Stromal cell of bone marrow (primary cell): Measurements from ENCODE around the gene SLC24A4.
A peak's percentile ranks its signal among the peaks of the same experiment; 100 is the strongest.

ENCODE experiments used
- DNase-seq: peaks from one replicate; pipeline ENCODE4 v3.0.0-alpha.2; 2012; ENCODE audit warnings: low read depth

SLC24A4 gene

DNA sequence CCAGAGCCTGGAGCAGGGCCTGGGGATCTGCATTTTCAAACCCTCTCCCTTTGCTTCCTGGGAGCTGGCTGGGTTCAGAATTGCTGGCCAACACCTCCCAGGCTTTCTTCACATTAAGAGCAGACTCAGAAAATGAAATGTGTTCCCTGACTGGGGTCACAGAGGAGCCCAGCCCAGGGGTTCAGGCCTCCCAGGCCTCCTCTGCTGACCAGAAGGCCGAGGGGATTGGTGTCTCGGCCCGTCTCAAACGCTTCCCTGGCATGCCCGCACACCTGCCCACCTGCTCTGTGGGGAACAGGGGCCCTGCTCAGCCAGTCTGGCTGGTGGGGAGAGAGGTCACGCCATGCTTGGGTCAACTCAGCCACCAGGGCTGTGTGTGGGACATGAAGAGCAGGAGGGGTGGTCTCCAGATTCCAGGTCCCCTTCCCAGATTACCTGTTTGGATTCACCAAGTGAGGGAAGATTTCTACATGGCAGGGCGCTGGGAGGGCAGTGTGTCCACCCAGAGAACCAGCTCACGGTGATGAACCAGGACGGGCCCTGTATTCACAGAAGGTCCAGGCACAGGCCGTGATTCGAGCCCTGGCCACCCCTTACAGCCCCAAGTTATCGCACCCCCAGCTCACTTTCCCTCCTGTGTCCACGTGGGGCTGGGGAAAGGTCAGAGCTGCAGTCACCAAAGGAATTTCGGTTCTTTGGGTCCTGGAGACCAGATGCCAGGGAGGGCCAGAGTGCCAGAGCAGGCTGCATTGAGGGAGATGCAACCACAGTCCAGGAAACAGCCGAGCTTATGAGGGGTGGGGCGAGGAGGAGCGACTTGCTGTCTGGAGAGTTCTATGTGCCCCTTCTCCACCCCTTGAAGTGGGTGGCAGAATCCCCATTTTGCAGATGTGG lies 135.4 kb downstream of the SLC24A4 start:
- DNase-seq, result no peak

DNA sequence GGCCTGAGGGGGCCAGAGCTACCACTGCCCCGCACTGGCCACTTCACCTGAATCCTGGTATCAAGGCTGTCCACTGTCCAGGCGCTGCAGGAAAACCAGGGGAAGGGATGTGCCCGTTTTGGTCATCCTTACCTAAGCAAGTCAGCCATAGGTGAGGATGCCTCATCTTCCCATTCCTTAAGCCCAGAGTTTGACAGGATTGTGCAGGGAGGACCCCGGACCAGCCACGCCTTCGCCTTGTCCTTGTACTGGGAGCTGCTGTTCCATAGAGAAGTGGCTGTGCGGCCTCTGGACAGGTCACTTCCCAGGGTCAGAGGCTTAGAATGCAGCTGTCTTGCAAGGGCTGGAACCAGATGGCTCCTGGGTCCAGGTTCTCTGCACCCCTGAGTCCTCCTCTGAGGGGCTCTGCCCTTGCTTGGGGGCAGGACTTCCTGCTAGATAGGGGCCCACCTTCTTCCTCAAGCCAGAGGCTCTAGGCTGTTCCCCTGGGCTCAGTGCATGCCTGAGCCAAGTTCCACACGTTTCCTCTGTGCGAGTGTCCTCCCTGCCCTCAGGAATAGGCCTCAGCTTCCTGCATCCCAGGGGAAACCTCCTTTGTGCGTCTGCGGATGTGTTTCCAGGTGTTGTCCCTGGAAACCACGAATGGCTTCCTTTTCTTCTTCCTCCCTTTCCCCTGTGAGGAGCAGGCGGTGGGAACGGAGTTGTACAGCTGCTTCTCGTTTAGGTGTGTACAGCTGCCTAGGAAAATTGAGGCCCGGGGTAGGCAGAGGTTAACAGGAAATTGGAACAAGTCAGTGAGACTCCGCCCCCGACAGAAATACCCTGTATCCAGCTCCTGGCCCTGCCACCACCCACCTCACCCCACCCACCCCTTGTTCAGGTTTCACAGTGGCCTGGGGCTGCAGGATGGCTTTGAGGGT lies 136.3 kb downstream of the SLC24A4 start:
- no peak for DNase-seq

DNA sequence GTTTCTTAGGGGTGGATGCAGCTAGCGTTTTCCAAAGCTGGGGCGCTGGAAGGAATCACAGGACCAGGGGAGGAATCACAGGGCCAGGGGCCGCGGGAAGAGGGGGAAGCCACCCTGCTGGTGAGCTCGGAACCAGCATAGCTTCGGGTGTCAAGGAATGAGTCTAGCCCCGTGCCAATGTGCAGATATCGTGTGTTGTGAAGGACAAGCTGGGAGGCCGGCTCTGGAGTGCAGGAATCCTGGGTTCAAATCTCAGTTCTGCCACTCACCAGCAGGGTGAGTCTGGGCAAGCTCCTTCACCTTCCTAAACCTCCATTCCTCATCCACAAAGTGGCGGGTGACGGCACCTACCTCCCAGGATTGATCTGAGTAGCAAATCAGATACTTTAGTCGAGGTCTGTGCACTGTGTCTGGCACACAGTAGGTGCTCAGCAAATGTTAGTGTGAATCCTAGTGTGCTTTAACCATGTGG lies 137.0 kb downstream of the SLC24A4 start:
- no peak for DNase-seq

DNA sequence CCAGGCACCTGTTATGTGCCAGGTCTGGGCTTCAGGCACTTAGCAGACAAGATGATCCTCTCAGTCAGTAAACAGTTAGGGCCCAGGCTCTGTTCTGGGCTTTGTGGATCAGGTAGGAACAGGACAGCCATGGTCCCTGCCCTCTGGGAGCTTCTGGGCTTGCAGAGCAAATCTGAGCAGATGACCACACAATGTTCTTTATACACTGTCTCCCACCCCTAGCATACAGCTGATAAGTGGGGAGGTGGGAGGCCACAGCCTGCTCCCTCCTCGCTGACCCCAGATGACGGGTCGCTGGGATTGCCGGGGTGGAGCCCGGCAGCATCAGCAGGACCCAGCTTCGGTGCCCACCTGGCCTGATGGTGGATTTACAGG lies 137.6 kb downstream of the SLC24A4 start:
- no peak for DNase-seq

DNA sequence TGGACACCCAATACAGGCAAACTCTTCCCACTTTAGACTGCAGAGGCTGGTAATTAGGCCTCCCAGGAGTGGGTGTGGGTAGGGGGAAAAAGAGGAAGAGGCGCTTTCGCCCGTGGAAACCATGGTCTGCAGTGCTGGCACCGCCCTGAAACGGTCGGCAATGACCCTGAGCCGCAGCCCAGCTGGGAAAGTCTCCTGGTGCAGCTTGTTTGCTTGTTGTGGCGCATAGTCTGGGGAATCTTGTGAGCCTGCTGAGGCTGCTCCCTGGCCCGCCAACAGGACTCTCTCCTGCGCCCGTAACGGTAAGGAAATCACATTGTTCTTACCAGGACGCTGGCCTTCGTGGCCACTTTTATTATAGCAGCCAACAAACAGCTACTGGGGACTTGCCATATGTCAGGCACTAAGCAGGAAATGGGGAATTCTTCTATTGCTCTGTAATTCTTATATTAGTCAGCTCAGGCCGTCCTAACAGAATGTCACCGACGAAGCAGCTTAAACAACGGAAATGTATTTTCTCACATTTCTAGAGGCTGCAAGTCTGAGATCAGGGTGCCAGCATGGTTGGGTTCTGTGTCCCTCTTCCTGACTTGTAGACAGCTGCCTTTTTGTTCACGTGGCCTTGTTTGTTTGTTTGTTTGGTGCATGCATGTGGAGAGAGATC lies 138.1 kb downstream of the SLC24A4 start:
- no peak for DNase-seq

DNA sequence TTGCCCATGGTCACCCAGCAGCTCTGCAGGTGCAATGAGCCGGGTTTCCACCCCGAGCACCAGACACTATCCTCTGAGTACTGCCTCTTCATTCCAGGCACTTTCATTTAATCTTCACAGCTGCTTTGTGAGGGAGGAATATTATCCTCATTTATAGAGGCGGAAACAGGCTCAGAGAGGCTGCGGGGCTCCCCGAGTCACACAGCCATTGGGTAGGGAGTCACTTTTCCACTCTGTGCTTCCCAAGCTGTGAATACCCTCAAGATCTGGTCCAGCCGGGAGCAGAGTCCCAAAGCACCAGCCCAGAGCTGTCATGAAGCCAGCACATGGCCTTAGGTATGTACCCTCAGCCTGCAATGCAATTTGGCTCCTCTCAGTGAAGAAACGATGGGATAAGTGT lies 138.9 kb downstream of the SLC24A4 start:
- no peak for DNase-seq

DNA sequence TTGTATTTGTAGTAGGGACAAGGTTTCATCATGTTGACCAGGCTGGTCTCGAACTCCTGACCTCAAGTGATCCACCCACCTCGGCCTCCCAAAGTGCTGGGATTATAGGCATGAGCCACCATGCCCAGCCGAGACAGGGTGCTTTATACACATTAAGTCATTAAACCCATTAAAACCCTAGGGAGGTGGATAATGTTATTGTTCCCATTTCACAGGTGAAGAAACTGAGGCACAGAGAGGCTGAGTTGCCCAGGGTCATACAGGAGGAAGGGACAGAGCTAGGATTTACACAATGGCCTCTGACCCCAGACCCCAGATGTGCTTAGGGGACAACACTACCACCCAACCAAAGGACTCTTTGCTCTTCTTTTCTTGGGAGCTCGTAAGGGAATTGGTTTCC lies 139.6 kb downstream of the SLC24A4 start:
- no peak for DNase-seq

DNA sequence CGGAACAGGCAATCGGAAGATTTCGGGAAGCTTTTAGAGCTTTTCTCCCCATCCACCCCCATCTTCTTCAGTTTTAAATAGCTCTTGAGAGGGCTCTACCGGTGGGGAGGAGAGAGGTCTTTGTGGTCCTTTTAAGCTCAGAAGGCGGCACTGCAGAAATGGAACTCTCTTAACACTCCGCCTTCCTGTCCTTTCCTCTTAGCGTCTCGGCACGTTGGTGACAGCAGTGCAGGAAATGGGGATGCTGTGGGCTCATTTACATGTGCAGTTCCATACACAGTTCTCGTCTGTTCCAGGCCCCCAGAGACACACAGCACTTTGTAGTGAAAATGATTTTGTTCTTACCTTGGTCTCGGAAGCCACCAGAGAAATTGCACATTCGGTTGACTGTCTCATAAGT lies 140.2 kb downstream of the SLC24A4 start:
- DNase-seq, result no peak

DNA sequence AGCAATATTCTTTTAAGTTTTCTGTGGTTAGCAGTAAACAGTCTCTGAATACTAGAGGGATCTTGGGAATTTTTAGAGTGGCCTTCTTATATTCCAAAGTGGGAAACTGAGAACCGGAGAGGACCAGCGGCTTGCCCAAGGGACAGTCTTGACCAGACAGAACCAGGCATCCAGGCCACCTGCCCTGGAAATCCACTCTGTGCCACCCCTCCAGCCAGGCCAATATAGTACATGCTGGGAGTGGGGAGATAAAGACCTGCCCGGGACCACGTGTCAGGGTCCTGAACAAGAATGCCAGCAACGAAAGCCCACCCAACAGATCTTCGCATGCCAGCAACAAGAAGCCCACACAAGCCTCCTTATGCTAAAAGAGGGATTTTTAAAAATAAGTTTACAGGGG lies 141.2 kb downstream of the SLC24A4 start:
- no peak for DNase-seq

DNA sequence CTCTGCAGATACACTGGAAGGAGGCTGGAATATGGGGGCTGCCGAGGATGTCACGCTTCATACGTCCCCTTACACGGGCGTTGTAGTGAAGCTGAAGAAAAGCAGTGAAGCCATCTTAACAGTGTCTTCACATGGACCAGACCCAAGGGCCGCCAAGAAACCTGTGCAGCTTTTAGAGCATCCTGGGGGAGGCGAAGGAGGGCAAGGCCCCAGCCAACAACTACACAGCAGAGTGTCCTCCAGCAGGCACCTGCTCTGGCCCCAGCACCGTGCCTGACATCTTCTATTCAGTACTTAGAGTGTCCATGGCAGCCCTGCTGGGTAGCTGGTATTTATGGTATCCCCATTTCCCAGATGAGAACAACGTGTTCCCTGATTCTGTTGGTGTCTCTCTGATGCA lies 141.8 kb downstream of the SLC24A4 start:
- no peak for DNase-seq

DNA sequence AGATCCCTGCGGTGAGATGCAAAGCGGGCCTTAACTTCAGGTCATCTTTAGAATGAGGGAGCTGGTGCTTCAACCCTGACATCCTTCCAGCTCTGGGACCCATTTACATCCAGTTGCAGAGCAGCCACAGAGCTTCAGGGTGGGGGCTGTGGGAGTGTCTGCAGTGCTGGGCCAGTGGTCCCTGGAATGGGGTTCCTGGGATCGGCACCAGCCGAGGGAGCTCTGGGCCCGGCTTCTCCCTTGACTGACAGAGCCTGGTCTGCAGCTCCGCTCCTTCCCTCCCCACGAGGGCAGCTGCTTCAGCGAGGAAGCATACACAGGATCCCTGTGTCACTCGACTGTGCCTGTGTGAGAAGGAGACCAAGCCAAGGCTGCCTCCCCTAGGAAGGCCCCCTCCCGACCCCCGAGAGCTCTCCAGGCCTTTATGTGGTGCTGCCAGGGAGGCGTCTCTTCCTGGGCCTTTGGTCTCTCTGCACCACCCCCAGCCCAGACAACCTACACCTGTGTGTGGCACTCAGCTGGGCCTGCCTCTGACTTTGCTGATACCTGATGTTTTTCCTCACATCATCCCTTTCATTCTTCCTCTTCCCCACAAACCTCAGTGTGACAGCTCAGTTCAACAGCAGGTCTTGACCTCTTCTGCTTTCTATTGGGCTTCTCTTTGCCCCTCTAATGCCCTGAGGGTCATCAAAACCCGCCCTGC lies 142.5 kb downstream of the SLC24A4 start:
- no peak for DNase-seq

DNA sequence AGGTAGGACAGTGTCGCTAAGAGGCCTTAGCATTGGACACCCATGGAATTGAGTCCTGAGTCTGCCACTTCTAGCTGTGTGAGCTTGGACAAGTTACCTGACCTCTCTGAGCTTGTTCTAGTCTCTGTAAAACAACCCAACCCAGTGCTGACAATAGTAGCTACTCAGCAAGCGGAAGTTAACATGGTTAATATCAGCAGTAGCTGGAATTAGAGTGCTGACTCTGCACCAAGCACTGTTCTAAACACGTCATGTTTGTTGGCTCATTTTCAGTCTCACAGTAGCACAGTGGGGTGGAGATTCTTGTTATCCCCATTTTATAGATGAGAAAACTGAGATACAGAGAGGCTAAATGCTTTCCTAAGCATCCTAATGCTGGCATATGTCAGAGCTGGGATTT lies 143.1 kb downstream of the SLC24A4 start:
- no peak for DNase-seq

DNA sequence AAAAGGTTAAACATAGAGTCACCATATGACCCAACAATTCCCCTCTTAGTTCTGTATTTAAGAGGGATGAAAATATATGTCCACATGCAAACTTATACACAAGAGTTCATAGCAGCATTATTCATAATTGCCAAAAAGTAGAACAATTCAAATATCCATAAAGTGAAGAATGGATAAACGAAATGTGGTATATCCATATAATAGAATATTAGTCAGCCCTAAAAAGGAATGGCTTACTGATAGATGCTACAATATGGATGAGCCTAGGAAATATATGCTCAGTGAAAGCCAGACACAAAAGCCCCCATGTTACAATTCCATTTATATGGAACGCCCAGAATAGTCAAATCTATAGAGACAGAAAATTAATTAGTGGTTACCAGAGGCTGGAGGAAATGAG lies 146.6 kb downstream of the SLC24A4 start:
- DNase-seq, result no peak

DNA sequence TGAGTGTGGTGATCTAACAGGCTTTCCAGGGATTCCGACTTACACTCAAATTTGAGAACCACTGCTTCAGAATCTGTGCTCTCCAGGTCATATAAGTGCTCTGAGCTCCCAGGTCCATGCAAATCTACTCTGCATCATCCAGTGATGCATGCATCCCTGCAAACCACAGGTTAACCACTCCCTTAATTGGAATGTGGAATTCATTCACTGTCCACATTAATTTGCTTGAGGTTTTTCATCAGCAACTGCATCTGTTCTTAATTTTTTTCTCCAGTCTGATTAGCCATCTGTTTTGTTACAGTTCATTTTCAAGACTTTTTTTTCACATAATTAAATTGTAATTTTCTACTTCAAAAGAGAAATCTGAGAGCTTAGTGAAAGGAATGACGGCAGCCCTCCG lies 147.2 kb downstream of the SLC24A4 start:
- no peak for DNase-seq

DNA sequence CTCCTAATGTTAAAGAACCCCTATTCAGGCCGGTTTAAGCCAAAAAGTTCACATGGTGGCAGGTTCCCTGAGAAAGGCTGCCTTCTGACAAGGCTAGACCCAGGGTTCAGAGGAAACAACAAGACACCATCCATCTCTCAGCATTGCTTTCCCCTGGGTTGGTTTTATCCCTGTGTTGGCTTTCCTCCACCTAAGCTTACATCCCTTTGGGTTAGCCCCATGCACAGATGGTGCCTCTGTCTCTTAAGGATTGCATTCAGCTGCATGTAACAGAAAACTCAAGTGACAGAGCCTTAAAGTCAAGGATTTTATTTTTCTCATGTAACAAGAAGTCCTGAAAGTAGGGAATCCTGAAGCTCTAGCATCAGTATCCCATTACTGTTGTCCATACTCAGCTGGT lies 147.8 kb downstream of the SLC24A4 start:
- DNase-seq, result no peak

DNA sequence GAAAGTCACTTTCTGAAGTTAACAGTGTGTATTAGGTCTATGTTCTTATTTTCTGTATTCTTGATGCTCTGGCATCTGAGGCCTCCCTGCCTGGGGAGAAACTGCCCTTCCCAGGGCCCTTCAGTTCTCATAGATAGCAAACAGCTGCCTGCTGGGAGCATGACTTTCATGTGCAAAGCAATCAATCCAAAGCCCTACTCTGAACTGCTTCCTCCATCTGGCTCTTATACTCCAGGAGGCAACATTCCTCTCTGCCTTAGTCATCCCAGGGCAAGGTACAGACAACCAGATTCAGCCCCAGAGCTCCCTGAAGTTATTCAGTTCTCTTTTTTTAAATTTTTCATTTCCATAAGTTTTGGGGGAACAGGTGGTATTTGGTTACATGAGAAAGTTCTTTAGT lies 149.0 kb downstream of the SLC24A4 start:
- no peak for DNase-seq

DNA sequence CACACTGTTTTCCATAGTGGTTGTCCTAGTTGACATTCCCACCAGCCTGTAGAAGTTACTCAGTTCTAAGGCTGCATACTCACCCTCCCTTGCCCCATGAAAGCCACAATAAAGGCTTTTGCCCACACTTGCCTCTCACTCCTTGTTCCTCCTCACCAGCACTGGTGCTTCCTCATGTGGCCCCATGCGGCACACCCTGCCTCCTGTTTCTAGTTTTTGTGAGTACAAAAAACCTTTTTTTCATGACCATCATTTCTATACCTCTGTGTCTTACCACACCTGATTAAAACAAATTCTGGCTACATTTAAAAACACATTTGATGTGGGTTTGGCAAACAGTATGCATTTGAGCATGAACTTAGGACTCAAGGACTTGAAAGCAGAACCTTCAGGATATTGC lies 149.9 kb downstream of the SLC24A4 start:
- no peak for DNase-seq

DNA sequence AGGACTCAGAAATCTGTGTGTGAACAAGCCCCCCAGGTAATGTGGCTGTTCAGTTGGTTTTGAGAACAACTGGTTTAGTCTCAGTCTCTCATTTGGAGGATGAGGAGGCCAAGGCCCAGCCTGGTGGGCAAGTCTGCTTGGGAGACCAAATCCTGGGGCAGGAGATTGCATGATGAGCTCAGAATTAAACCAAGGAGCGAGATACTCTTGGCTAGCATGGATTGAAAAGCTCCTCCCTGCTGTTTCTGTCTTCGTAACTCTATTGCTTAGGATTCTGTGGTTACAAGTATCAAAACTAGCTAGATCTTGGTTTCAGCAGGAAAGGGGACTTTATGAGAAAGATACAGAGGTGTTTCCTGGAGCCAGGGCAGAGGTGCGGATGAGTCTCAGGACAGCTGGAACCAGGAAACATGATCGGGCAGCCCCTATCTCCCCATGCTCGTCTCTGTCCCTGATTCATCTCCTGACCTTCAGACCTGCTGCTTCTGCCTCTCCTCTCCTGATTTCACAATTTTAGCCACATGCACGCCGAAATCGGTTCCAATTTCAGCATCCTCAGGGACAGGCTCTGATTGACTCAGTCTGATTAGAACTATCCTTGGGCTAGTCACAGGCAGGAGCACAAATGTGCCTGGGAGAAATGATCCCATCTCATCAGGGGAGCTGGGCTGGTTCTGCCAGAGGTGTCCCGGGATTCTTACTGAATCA lies 150.4 kb downstream of the SLC24A4 start:
- peak; percentile 76 for DNase-seq

DNA sequence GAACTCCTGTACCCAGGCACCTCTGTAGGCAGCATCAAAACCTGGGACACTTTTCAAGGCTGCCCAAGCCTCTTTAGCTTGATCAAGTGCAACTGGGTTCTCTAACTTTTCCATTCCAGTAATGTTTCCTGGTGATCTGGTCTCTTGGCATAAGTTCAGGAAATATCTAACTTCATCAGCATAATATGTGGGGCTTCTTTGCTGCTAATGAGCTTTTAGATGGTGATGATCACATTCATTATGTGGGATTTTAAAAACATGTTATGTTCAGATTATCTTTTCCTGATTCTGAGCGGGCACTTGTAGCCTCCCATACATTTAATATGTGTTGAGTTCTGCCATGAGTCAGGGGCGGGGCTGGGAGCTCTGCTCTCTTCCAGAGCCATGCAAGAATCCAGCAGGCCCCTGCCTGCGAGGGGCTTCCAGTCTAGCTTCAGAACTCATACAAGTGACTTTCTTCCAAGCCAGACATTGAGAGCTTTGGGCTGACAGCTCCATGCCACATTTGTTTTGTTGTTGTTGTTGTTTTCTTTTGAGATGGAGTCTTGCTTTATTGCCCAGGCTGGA lies 151.1 kb downstream of the SLC24A4 start:
- no peak for DNase-seq

DNA sequence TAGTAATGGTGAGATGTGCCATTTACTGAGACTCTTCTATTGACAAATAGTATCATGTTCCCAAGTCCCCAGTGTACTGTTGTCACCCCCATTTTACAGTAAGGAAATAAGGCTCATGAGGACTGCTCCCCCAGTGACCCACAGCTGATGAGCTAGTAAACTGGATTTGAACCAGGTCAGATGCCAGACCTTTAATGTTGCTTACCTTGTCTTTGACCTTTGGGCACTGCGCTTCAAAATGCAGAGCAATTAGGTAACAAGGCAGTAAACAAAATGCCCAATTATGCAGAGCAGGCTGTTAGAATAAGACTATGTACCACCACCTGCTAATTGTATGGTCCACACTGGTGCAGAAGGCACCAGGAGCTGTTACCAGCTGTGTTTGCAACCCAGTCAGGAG lies 152.1 kb downstream of the SLC24A4 start:
- no peak for DNase-seq
